A673 (cell line): ENCODE data around the gene CACNA1G. TPM values are rescaled to one million over a fixed set of nuclear protein-coding genes. Genes with fewer than 3 reads are reported as not detected.

Experiments
- BruUV-seq: library from RNA; stranded (reverse); fragments of 400-500 nt; replicated peaks from 2 replicates; lab custom pipeline; 2021; lab: Mats Ljungman, UMichigan
- CTCF ChIA-PET: fragments of 300-600 bp; sonication (Branson Sonifier 250); formaldehyde crosslinking; loops from one replicate; lab custom pipeline; 2022; ENCODE audit warnings: antibody characterized with exemption; lab: Charles Lee
- POLR2A ChIA-PET: fragments of 300-600 bp; sonication (Branson Sonifier 250); formaldehyde crosslinking; loops from one replicate; lab custom pipeline; 2022; ENCODE audit warnings: antibody characterized with exemption; ENCODE audit not compliant: low non-redundant PET; lab: Charles Lee
- DNase-seq: peaks from one replicate; pipeline ENCODE4 v3.0.0-alpha.2; 2015; ENCODE audit warnings: low spot score
- H3K27ac ChIP-seq: fragments of 200-600 bp; sonication (generic); 2 replicates; pipeline ENCODE4 v1.5.1; 2016; ENCODE audit warnings: mixed run types, low read depth, mild to moderate bottlenecking, mixed read lengths, antibody characterized with exemption, low read length; ENCODE audit not compliant: poor library complexity, severe bottlenecking
- H3K27me3 ChIP-seq: fragments of 200-600 bp; sonication (generic); replicated peaks from 2 replicates; pipeline ENCODE4 v1.6.1; 2017; ENCODE audit warnings: mixed run types, low read depth, mild to moderate bottlenecking, mixed read lengths, antibody characterized with exemption, low read length; ENCODE audit not compliant: insufficient read depth, poor library complexity
- H3K36me3 ChIP-seq: fragments of 200-600 bp; sonication (generic); 2 replicates; pipeline ENCODE4 v1.6.1; 2016; ENCODE audit warnings: mixed run types, mild to moderate bottlenecking, mixed read lengths, antibody characterized with exemption, low read length; ENCODE audit not compliant: insufficient read depth, poor library complexity, severe bottlenecking
- H3K4me1 ChIP-seq: fragments of 200-600 bp; sonication (generic); 2 replicates; pipeline ENCODE4 v1.6.1; 2017; ENCODE audit warnings: mixed run types, mild to moderate bottlenecking, mixed read lengths, antibody characterized with exemption, low read length; ENCODE audit not compliant: insufficient read depth, poor library complexity, severe bottlenecking
- H3K4me3 ChIP-seq: fragments of 200-600 bp; sonication (generic); 2 replicates; pipeline ENCODE4 v1.5.1; 2016; ENCODE audit warnings: low read depth, mixed run types, mild to moderate bottlenecking, mixed read lengths, low read length; ENCODE audit not compliant: poor library complexity, severe bottlenecking
- H3K9me3 ChIP-seq: fragments of 200-600 bp; sonication (generic); 2 replicates; pipeline ENCODE4 v1.6.1; 2016; ENCODE audit warnings: mixed run types, low read depth, mild to moderate bottlenecking, mixed read lengths, antibody characterized with exemption, low read length; ENCODE audit not compliant: poor library complexity, severe bottlenecking
- EZH2 ChIP-seq: fragments of 200-600 bp; sonication (generic); IDR thresholded peaks from 2 replicates; pipeline ENCODE4 v1.6.1; 2017; ENCODE audit warnings: borderline replicate concordance, low read depth, mild to moderate bottlenecking, mixed read lengths, antibody characterized with exemption, low read length; ENCODE audit not compliant: poor library complexity, severe bottlenecking
- intact Hi-C: fragments of 100-400 bp; cut with micrococcal nuclease; formaldehyde crosslinking; loops from one replicate; pipeline ENCODE4 v1.10.0; 2022; ENCODE audit not compliant: unreplicated experiment
- total RNA-seq: library from RNA; stranded (reverse); gene quantifications from 2 replicates; pipeline ENCODE4 v1.2.3, GENCODE V29; 2021
- TF ChIP-seq, protein P1 (sequence below): fragments of 300-800, 200-600 bp; sonication (generic); conservative IDR thresholded peaks from 2 replicates; pipeline ENCODE4 v1.5.1; 2017; ENCODE audit warnings: low read depth, mild to moderate bottlenecking, antibody characterized with exemption, low read length, moderate library complexity, mixed read lengths

The CACNA1G gene
- total RNA-seq, 1 experiment from 2014 or later: 7.1 TPM

DNA sequence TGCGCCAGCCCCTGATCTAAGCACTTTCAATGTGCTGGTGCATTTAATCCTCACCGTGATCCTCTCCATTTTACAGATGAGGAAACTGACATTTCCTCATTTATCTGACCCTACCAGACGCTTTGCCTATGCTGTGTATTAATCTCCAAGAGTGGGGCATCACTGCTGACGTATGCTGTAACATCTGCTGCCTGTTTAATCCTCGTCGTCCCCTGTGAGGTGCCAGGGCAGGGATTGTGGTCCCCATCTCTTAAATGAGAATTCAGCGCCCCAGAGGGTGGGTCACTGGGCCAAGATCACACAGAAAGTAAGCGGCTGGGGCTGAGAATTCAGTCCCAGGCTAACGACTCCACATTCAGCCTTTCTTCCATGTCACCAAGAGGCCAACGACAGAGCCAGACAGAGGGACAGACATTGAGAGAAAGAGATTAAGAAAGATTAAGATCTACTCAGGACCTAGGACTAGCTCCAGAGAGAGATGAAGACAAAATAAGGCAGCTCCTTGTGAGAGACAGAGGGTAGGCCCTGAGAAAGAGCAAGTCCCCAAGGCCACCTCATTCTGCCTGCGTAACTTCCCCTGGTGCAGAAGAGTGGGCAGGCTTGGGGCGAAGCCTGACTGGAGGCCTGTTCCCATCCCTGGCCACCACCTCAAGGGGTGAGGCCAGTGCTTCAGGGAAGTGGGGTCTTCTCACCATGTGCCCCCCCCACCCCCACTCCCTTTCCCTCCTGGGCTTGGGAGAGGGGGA lies 13.5 kb downstream of the CACNA1G start:
- ChIA-PET POLR2A (no interaction called here), CTCF (interaction anchor here (0.5 kb wide), 1 partner anchor 9 kb away, joined by 11 read pairs; no protein-coding TSS in a partner anchor)
- H3K27me3 ChIP-seq: no peaks in the 10 kb centered on the region
- peak overlapping the region; percentile 44 for H3K27ac ChIP-seq
- no peaks in the 10 kb centered on the region for H3K9me3 ChIP-seq
- H3K36me3 ChIP-seq: no peaks in the 10 kb centered on the region
- intact Hi-C loops: no loop called here
- no peak for TF ChIP-seq EZH2
- no peak overlapping the region for H3K4me3 ChIP-seq
- no TSS peak for BruUV-seq
- DNase-seq: no peak
- peaks cover 7% of the 10 kb centered on the region for H3K4me1 ChIP-seq

DNA sequence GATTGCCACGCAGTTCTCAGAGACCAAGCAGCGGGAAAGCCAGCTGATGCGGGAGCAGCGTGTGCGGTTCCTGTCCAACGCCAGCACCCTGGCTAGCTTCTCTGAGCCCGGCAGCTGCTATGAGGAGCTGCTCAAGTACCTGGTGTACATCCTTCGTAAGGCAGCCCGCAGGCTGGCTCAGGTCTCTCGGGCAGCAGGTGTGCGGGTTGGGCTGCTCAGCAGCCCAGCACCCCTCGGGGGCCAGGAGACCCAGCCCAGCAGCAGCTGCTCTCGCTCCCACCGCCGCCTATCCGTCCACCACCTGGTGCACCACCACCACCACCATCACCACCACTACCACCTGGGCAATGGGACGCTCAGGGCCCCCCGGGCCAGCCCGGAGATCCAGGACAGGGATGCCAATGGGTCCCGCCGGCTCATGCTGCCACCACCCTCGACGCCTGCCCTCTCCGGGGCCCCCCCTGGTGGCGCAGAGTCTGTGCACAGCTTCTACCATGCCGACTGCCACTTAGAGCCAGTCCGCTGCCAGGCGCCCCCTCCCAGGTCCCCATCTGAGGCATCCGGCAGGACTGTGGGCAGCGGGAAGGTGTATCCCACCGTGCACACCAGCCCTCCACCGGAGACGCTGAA lies 15.2 kb downstream of the CACNA1G start:
- Histone ChIP-seq H3K27ac (no peak overlapping the region), H3K9me3 (no peaks in the 10 kb centered on the region), H3K4me1 (peaks cover 7% of the 10 kb centered on the region), H3K27me3 (no peaks in the 10 kb centered on the region), H3K4me3 (no peak overlapping the region), H3K36me3 (no peaks in the 10 kb centered on the region)
- no peak for DNase-seq
- ChIA-PET CTCF (no interaction called here), POLR2A (no interaction called here)
- TF ChIP-seq, protein P1, sequence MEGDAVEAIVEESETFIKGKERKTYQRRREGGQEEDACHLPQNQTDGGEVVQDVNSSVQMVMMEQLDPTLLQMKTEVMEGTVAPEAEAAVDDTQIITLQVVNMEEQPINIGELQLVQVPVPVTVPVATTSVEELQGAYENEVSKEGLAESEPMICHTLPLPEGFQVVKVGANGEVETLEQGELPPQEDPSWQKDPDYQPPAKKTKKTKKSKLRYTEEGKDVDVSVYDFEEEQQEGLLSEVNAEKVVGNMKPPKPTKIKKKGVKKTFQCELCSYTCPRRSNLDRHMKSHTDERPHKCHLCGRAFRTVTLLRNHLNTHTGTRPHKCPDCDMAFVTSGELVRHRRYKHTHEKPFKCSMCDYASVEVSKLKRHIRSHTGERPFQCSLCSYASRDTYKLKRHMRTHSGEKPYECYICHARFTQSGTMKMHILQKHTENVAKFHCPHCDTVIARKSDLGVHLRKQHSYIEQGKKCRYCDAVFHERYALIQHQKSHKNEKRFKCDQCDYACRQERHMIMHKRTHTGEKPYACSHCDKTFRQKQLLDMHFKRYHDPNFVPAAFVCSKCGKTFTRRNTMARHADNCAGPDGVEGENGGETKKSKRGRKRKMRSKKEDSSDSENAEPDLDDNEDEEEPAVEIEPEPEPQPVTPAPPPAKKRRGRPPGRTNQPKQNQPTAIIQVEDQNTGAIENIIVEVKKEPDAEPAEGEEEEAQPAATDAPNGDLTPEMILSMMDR: no peak
- no peak for TF ChIP-seq EZH2
- intact Hi-C loops: no loop called here
- BruUV-seq: no TSS peak

DNA sequence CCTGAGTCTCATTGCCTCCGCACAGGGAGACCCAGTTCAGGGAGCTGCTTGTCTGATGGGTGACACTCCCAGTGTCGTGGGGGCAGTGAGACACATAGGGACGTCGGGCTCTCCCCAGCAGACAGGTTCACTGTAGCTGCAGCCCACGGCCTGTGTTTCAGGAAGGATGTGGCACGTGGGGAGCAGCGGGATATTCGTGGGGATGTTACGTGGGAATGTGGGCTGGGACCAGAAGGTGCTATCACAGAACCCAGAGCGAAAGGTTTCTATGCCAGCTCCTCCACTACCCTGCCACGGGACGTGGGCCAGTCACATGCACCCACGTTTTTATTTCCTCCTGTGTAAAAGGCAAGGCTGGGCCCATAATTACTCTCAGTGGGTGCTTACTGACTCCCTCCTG lies 16.3 kb downstream of the CACNA1G start:
- DNase-seq: no peak
- no TSS peak for BruUV-seq
- ChIA-PET CTCF (no interaction called here), POLR2A (no interaction called here)
- no peak overlapping the region for H3K27ac ChIP-seq
- intact Hi-C loops: no loop called here
- H3K36me3 ChIP-seq: no peaks in the 10 kb centered on the region
- no peak overlapping the region for H3K4me3 ChIP-seq
- no peak for TF ChIP-seq EZH2
- TF ChIP-seq, protein P1: no peak
- H3K9me3 ChIP-seq: no peaks in the 10 kb centered on the region
- H3K27me3 ChIP-seq: no peaks in the 10 kb centered on the region
- H3K4me1 ChIP-seq: peaks cover 7% of the 10 kb centered on the region
